ENCODE results near the gene PSAPL1. TPM values are rescaled to one million over a fixed set of nuclear protein-coding genes. Genes with fewer than 3 reads are reported as not detected.

Gene PSAPL1
- total and polyA plus RNA-seq, 9 of the 15 experiments (the other 6 are each of a cell fraction or from before 2014, with no cell fraction given) = not detected

- no peaks in the 10 kb centered on the region for H3K4me1 ChIP-seq (replicated peaks in 1 of 2; ENCODE audit: control insufficient read depth in 2 of 2, insufficient read depth in 2 of 2, low read length in 2 of 2)
- no peak overlapping the region for H2AFZ ChIP-seq (ENCODE audit: low read depth, low read length)
- no peaks in the 10 kb centered on the region for H3K36me3 ChIP-seq (ENCODE audit: control insufficient read depth, insufficient read depth, low read length)
- DNase-seq (ENCODE audit: extremely low read depth in 1 of 4, low spot score in 3 of 4) (no peak), FAIRE-seq (no peak), ATAC-seq (no peak)
- no peaks in the 10 kb centered on the region for H3K9me1 ChIP-seq (ENCODE audit: control insufficient read depth, insufficient read depth, low read length)
- no peak overlapping the region for H3K4me2 ChIP-seq (ENCODE audit: insufficient read depth, low read length)
- no peak overlapping the region for H3K4me3 ChIP-seq
- POLR2A ChIA-PET = no interaction called here
- in situ Hi-C loops (cut with MboI) (no loop called here), intact Hi-C loops (cut with micrococcal nuclease) (no loop called here)
- TF ChIP-seq GTF2F1 (IDR thresholded peaks at IDR 0.05; ENCODE audit: low read depth, low read length) (no peak), SMAD3 (CRISPR knock-in tag; conservative IDR thresholded peaks at IDR 0.05) (no peak), HNRNPLL (IDR thresholded peaks at IDR 0.05; ENCODE audit: low read depth, low read length, poor library complexity, severe bottlenecking) (no peak), TAF15 (IDR thresholded peaks at IDR 0.05; ENCODE audit: low read depth, low read length) (no peak), SMC3 (conservative IDR thresholded peaks at IDR 0.05; ENCODE audit: insufficient read depth, low read depth, low read length) (no peak), SPI1 (IDR thresholded peaks at IDR 0.05; ENCODE audit: borderline replicate concordance, low read depth, low read length) (no peak), ARHGAP35 (IDR thresholded peaks at IDR 0.05; ENCODE audit: partially characterized antibody) (no peak), SREBF2 (CRISPR knock-in tag; IDR thresholded peaks at IDR 0.05) (no peak), RAD51 (IDR thresholded peaks at IDR 0.05; ENCODE audit: borderline replicate concordance, low read depth) (no peak)
- TF ChIP-seq, protein P1, sequence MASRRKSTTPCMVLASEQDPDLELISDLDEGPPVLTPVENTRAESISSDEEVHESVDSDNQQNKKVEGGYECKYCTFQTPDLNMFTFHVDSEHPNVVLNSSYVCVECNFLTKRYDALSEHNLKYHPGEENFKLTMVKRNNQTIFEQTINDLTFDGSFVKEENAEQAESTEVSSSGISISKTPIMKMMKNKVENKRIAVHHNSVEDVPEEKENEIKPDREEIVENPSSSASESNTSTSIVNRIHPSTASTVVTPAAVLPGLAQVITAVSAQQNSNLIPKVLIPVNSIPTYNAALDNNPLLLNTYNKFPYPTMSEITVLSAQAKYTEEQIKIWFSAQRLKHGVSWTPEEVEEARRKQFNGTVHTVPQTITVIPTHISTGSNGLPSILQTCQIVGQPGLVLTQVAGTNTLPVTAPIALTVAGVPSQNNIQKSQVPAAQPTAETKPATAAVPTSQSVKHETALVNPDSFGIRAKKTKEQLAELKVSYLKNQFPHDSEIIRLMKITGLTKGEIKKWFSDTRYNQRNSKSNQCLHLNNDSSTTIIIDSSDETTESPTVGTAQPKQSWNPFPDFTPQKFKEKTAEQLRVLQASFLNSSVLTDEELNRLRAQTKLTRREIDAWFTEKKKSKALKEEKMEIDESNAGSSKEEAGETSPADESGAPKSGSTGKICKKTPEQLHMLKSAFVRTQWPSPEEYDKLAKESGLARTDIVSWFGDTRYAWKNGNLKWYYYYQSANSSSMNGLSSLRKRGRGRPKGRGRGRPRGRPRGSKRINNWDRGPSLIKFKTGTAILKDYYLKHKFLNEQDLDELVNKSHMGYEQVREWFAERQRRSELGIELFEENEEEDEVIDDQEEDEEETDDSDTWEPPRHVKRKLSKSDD (conservative IDR thresholded peaks at IDR 0.05; ENCODE audit: low read length) = no peak
- TF ChIP-seq, protein P2, sequence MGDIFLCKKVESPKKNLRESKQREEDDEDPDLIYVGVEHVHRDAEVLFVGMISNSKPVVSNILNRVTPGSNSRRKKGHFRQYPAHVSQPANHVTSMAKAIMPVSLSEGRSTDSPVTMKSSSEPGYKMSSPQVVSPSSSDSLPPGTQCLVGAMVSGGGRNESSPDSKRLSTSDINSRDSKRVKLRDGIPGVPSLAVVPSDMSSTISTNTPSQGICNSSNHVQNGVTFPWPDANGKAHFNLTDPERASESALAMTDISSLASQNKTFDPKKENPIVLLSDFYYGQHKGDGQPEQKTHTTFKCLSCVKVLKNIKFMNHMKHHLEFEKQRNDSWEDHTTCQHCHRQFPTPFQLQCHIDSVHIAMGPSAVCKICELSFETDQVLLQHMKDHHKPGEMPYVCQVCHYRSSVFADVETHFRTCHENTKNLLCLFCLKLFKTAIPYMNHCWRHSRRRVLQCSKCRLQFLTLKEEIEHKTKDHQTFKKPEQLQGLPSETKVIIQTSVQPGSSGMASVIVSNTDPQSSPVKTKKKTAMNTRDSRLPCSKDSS (IDR thresholded peaks at IDR 0.05; ENCODE audit: low read depth, partially characterized antibody) = no peak
- H3K27me3 ChIP-seq (ENCODE audit: control insufficient read depth in 2 of 2, insufficient read depth in 2 of 2, low read length in 2 of 2) = peaks cover 0 to 73% of the 10 kb centered on the region in 2 experiments; a peak in 3 of 5 replicates
- 0% methylated on average over 7 of the region's 10 CpGs for WGBS (ENCODE audit: insufficient coverage, low coverage, missing lambda C conversion rate)
- CTCF ChIA-PET (ENCODE audit: low intra/inter-chr PET ratio) = no interaction called here
- H3K9ac ChIP-seq (ENCODE audit: insufficient read depth in 1 of 2, low read depth in 2 of 2, low read length in 2 of 2) = no peak overlapping the region
- H3K9me3 ChIP-seq (replicated peaks; ENCODE audit: control insufficient read depth, insufficient read depth, low read depth, low read length) = no peaks in the 10 kb centered on the region
- H4K20me1 ChIP-seq (replicated peaks; ENCODE audit: control insufficient read depth, insufficient read depth, low read length) = peaks cover 4% of the 10 kb centered on the region; the same call in 1 of the 2 replicates
- no peaks in the 10 kb centered on the region for H3K79me2 ChIP-seq (ENCODE audit: control insufficient read depth, insufficient read depth, low read length)
- no peak overlapping the region for H3K27ac ChIP-seq (ENCODE audit: extremely low read depth, low read depth, low read length)
- BruUV-seq (replicated peaks) = no TSS peak
Observed at GRCh38 chr4:7427361-7427760, 7.4 kb downstream of the PSAPL1 start.
